GM06990 (cell line): ENCODE results near the gene SCRT2.
"Not testable (repeated sequence)": the region's sequence is repeated elsewhere in the genome, so short reads cannot be mapped to it uniquely, and the experiment has no call there.

Source experiments
- DNase-seq: peaks from one replicate; pipeline ENCODE4 v3.0.0-alpha.2; 2011; ENCODE audit not compliant: insufficient read length; ENCODE audit errors: extremely low read depth
- H3K27me3 ChIP-seq: replicated peaks from 2 replicates; pipeline ENCODE4 v1.6.0; 2011; ENCODE audit warnings: low read length; ENCODE audit not compliant: control insufficient read depth, insufficient read depth
- H3K36me3 ChIP-seq: 2 replicates; pipeline ENCODE4 v1.5.1; 2011; ENCODE audit warnings: low read length; ENCODE audit not compliant: control insufficient read depth, insufficient read depth
- H3K4me3 ChIP-seq: replicated peaks from 2 replicates; pipeline ENCODE4 v1.5.1; 2011; ENCODE audit warnings: low read depth, mild to moderate bottlenecking, control low read depth, low read length
- CTCF ChIP-seq: IDR thresholded peaks from 2 replicates; pipeline ENCODE4 v1.5.1; 2011; ENCODE audit warnings: low read length, control low read depth, mild to moderate bottlenecking, inconsistent platforms; ENCODE audit not compliant: insufficient read depth, poor library complexity, severe bottlenecking

The SCRT2 gene

GRCh38 chr20:699342-699741, 23.7 kb upstream of the SCRT2 start:
- no peaks in the 10 kb centered on the region for H3K36me3 ChIP-seq
- DNase-seq = no peak
- H3K4me3 ChIP-seq = no peak overlapping the region
- no peaks in the 10 kb centered on the region; the same call in none of the 2 replicates for H3K27me3 ChIP-seq
- TF ChIP-seq CTCF = no peak

- no peaks in the 10 kb centered on the region; the same call in none of the 2 replicates for H3K27me3 ChIP-seq
- DNase-seq = no peak
Measured at GRCh38 chr20:698276-698675, 22.7 kb upstream of the SCRT2 start.

GRCh38 chr20:697826-698225, 22.2 kb upstream of the SCRT2 start:
- Histone ChIP-seq H3K36me3 (no peaks in the 10 kb centered on the region), H3K27me3 (no peaks in the 10 kb centered on the region; the same call in none of the 2 replicates), H3K4me3 (no peak overlapping the region)
- no peak for TF ChIP-seq CTCF
- no peak for DNase-seq

More at GRCh38 chr20:698276-698675, 22.7 kb upstream of the SCRT2 start:
- Histone ChIP-seq H3K4me3 (no peak overlapping the region), H3K36me3 (no peaks in the 10 kb centered on the region)
- TF ChIP-seq CTCF = no peak

DNA sequence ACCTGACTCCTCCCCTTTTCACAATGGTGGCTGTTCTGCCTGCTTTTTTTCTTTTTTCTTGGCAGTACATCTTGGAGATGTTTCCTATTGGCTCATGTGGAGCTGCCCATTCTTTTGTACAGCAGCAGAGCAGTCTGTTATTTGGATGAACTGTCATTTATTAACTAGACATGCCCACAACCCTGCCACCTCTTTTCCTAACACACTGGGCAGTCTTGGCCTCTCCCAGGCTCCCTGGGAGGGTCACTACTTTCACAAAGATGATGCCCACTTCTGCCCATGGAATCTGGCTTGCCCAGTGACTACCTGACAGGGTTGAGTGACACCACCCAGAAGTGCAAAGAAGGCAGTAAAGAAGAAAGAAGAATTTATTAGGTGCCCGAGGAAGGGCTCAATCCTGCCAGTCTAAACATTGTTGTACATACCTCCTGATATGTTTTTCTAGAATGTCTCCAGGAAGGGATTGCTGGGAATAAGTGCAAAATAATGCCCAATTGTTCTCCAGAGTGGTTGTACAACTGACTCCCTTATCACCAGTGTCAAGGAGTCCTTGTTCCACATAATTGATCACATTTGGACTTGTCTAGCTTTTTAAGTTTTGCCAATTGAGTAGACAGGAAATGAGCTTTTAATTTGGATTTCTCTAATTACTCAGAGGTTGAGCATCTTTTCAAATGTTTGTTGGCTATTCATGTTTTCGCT, 19.7 kb upstream of the SCRT2 start:
- no peak for TF ChIP-seq CTCF
- Histone ChIP-seq H3K4me3 (no peak overlapping the region), H3K36me3 (no peaks in the 10 kb centered on the region), H3K27me3 (no peaks in the 10 kb centered on the region; the same call in none of the 2 replicates)
- no peak for DNase-seq

DNA sequence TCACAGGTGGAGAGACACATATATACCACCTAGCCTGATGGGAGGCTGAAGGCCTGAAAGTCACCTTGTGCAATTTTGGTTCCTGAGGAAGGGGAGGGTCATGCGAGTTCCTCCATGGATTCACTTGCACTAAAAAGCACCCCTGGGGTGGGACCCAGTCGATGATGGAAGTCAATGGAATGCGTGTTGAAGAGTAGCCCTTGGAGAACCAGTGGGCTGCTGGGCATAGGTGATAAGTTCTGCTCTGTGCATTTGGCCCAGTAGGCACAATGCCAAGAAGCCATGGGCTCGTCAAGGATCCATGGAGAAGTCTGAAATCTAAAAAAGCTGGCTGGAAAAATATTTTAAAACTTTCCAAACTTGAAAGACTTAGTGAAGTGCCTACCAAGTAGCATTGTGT, 18.9 kb upstream of the SCRT2 start:
- no peak for DNase-seq
- TF ChIP-seq CTCF = no peak
- H3K36me3 ChIP-seq = no peaks in the 10 kb centered on the region
- no peak overlapping the region for H3K4me3 ChIP-seq
- H3K27me3 ChIP-seq = no peaks in the 10 kb centered on the region; the same call in none of the 2 replicates

DNA sequence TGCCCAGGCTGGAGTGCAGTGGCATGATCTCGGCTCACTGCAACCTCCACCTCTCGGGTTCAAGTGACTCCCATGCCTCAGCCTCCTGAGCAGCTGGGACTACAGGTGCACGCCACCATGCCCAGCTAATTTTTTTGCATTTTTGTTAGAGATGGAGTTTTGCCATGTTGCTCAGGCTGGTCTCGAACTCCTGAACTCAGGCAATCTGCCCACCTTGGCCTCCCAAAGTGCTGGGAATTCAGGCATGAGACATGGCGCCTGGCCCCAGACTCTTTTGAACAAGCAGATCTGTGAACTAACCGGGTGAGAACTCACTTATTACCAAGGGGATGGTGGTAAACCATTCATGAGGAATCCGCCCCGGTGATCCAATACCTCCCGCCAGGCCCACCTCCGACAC, 18.2 kb upstream of the SCRT2 start:
- DNase-seq, H3K27me3 ChIP-seq, H3K36me3 ChIP-seq, H3K4me3 ChIP-seq: not testable (repeated sequence)
